Mesenteric fat pad (tissue), 1 donor: Measurements from ENCODE around the gene HOPX. TPM values are rescaled to one million over a fixed set of nuclear protein-coding genes. Genes with fewer than 3 reads are reported as not detected.
"Not testable (repeated sequence)": the region's sequence is repeated elsewhere in the genome, so short reads cannot be mapped to it uniquely, and the experiment has no call there.

ENCODE experiments used
- DNase-seq: peaks from one replicate; pipeline ENCODE4 v3.0.0-alpha.2; 2020; ENCODE audit warnings: low spot score
- total RNA-seq: library from RNA; stranded (reverse); fragmentation: NEBNext Ultra II Directional; extraction: Animal tissue kit (Norgen Biotek cat#: 25700); gene quantifications from one replicate; pipeline ENCODE4 v1.2.1, GENCODE V29; 2021
- donor health status: DM: yes; HTN: yes; CAD: no.

HOPX gene
- total RNA-seq, 1 donor from 2014 or later = 3.2 TPM

GRCh38 chr4:56655627-56656345 is 25.3 kb downstream of the HOPX start:
- DNase-seq = no peak

GRCh38 chr4:56655209-56655626 is 25.9 kb downstream of the HOPX start:
- DNase-seq = no peak

GRCh38 chr4:56654238-56654632 is 26.9 kb downstream of the HOPX start:
- no peak for DNase-seq

GRCh38 chr4:56653461-56654237 is 27.4 kb downstream of the HOPX start:
- DNase-seq = no peak

- DNase-seq = no peak
These were observed 28.9 kb downstream of the HOPX start for GRCh38 chr4:56652196-56652595.

GRCh38 chr4:56651056-56651350 is 30.1 kb downstream of the HOPX start:
- DNase-seq = no peak

- no peak for DNase-seq
These were observed 30.6 kb downstream of the HOPX start for GRCh38 chr4:56650262-56651055.

GRCh38 chr4:56649445-56650261 is 31.4 kb downstream of the HOPX start:
- no peak for DNase-seq

GRCh38 chr4:56648824-56649151 is 32.3 kb downstream of the HOPX start:
- no peak for DNase-seq

GRCh38 chr4:56648021-56648823 is 32.9 kb downstream of the HOPX start:
- DNase-seq = no peak

- no peak for DNase-seq
These were observed 34.8 kb downstream of the HOPX start for GRCh38 chr4:56646341-56646740.

- DNase-seq = no peak
These were observed 37.5 kb downstream of the HOPX start for GRCh38 chr4:56643596-56643995.

- DNase-seq = no peak
These were observed 39.5 kb downstream of the HOPX start for GRCh38 chr4:56641494-56642051.

GRCh38 chr4:56640621-56641493 is 40.2 kb downstream of the HOPX start:
- no peak for DNase-seq

GRCh38 chr4:56637791-56638190 is 43.3 kb downstream of the HOPX start:
- no peak for DNase-seq

- DNase-seq = no peak
These were observed 43.9 kb downstream of the HOPX start for GRCh38 chr4:56637154-56637553.

GRCh38 chr4:56634954-56635353 is 46.1 kb downstream of the HOPX start:
- not testable (repeated sequence) for DNase-seq

GRCh38 chr4:56633486-56633885 is 47.6 kb downstream of the HOPX start:
- no peak for DNase-seq
